Measurements from ENCODE around the gene MKRN3. TPM values are rescaled to one million over a fixed set of nuclear protein-coding genes. Genes with fewer than 3 reads are reported as not detected.

The MKRN3 gene
- polyA plus RNA-seq, 1 donor from 2014 or later, result 10.7 TPM

DNA sequence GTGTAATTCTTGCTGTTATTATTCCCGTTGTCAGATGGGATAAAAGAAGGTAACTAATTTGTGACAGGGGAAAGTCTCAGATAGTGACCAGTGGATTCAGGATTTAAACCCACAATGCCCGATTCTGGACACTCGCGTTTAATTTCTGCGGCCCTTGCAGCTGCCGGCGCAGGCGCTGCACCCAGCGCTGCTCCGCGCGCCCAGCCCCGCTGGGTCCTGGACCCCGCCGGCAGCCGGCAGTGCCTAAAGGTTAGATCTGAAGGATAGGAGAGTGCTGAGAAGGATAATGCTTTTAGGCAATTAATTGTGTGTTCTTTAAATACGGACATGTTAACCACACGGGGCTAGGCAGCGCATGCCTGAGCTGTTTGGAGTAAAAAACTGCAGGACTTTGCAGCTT, 3.6 kb upstream of the MKRN3 start:
- Histone ChIP-seq H3K9ac (ENCODE audit: low read length) (peak overlapping the region; percentile 19), H3K79me2 (replicated peaks; ENCODE audit: insufficient read depth, low read length) (peaks cover 44% of the 10 kb centered on the region), H2AFZ (ENCODE audit: low read depth, low read length) (no peak overlapping the region), H3F3A (ENCODE audit: insufficient read depth, low read length, poor library complexity, severe bottlenecking) (no peaks in the 10 kb centered on the region), H3K27me3 (ENCODE audit: insufficient read depth, low read depth, low read length) (no peaks in the 10 kb centered on the region), H4K20me1 (ENCODE audit: insufficient read depth) (no peaks in the 10 kb centered on the region), H3K36me3 (ENCODE audit: insufficient read depth, low read length) (no peaks in the 10 kb centered on the region), H3K9me3 (ENCODE audit: low read length) (no peaks in the 10 kb centered on the region), H3K4me2 (ENCODE audit: low read length) (no peak overlapping the region), H3K4me3 (ENCODE audit: low read length) (peak overlapping the region; percentile 68), H3K9me2 (ENCODE audit: insufficient read depth, low read length) (no peaks in the 10 kb centered on the region), H3K27ac (ENCODE audit: low read length) (peak overlapping the region; percentile 98)
- TF ChIP-seq, protein P1, sequence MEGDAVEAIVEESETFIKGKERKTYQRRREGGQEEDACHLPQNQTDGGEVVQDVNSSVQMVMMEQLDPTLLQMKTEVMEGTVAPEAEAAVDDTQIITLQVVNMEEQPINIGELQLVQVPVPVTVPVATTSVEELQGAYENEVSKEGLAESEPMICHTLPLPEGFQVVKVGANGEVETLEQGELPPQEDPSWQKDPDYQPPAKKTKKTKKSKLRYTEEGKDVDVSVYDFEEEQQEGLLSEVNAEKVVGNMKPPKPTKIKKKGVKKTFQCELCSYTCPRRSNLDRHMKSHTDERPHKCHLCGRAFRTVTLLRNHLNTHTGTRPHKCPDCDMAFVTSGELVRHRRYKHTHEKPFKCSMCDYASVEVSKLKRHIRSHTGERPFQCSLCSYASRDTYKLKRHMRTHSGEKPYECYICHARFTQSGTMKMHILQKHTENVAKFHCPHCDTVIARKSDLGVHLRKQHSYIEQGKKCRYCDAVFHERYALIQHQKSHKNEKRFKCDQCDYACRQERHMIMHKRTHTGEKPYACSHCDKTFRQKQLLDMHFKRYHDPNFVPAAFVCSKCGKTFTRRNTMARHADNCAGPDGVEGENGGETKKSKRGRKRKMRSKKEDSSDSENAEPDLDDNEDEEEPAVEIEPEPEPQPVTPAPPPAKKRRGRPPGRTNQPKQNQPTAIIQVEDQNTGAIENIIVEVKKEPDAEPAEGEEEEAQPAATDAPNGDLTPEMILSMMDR (IDR thresholded peaks at IDR 0.05; ENCODE audit: poor library complexity, severe bottlenecking), result no peak
- TF ChIP-seq EP300 (conservative IDR thresholded peaks at IDR 0.05; ENCODE audit: poor library complexity, severe bottlenecking) (no peak), POLR2AphosphoS5 (IDR thresholded peaks at IDR 0.05) (no peak), SMC3 (conservative IDR thresholded peaks at IDR 0.05; ENCODE audit: poor library complexity) (no peak), TAF1 (IDR thresholded peaks at IDR 0.05; ENCODE audit: low read depth) (no peak), RAD21 (conservative IDR thresholded peaks at IDR 0.05) (no peak), EZH2 (IDR thresholded peaks at IDR 0.05; ENCODE audit: borderline replicate concordance, insufficient read depth, low read length, poor library complexity, severe bottlenecking) (no peak), MXI1 (conservative IDR thresholded peaks at IDR 0.05; ENCODE audit: poor library complexity, severe bottlenecking) (no peak)
- TF ChIP-seq, protein P2, sequence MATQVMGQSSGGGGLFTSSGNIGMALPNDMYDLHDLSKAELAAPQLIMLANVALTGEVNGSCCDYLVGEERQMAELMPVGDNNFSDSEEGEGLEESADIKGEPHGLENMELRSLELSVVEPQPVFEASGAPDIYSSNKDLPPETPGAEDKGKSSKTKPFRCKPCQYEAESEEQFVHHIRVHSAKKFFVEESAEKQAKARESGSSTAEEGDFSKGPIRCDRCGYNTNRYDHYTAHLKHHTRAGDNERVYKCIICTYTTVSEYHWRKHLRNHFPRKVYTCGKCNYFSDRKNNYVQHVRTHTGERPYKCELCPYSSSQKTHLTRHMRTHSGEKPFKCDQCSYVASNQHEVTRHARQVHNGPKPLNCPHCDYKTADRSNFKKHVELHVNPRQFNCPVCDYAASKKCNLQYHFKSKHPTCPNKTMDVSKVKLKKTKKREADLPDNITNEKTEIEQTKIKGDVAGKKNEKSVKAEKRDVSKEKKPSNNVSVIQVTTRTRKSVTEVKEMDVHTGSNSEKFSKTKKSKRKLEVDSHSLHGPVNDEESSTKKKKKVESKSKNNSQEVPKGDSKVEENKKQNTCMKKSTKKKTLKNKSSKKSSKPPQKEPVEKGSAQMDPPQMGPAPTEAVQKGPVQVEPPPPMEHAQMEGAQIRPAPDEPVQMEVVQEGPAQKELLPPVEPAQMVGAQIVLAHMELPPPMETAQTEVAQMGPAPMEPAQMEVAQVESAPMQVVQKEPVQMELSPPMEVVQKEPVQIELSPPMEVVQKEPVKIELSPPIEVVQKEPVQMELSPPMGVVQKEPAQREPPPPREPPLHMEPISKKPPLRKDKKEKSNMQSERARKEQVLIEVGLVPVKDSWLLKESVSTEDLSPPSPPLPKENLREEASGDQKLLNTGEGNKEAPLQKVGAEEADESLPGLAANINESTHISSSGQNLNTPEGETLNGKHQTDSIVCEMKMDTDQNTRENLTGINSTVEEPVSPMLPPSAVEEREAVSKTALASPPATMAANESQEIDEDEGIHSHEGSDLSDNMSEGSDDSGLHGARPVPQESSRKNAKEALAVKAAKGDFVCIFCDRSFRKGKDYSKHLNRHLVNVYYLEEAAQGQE (IDR thresholded peaks at IDR 0.05; ENCODE audit: borderline replicate concordance), result no peak

DNA sequence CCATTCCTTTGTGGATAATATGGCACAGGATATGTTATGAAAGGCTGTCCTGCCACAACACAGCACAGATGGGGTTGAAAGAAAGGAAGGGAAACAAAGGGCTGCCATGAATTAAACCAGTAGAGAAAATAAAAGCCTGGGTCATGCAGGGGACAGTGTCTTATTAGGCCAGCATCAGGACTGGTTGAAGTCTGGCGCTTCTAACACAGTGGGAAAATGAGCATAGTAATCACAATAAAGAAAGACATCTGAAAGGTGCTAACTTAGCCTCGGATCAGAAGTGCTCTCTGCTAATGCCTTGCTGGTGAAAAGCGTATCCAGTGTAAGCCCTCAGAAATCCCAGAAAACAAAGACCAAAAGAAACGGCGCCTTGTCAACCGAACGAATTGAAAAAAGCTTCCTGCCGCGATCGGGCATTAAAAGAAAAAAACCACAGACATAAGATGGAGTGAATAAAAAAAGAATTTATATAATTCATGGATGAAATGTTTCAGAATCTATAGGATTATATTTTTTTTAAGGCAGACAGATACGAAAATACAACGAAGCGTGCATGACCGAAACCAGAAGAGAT, 566 bp upstream of the MKRN3 start:
- Histone ChIP-seq H3F3A (ENCODE audit: insufficient read depth, low read length, poor library complexity, severe bottlenecking) (no peaks in the 10 kb centered on the region), H3K27me3 (ENCODE audit: insufficient read depth, low read depth, low read length) (no peaks in the 10 kb centered on the region), H3K27ac (ENCODE audit: low read length) (peak overlapping the region; percentile 98), H4K20me1 (ENCODE audit: insufficient read depth) (no peaks in the 10 kb centered on the region), H3K79me2 (replicated peaks; ENCODE audit: insufficient read depth, low read length) (peaks cover 58% of the 10 kb centered on the region), H3K36me3 (ENCODE audit: insufficient read depth, low read length) (no peaks in the 10 kb centered on the region), H3K4me2 (ENCODE audit: low read length) (no peak overlapping the region), H3K9me3 (ENCODE audit: low read length) (no peaks in the 10 kb centered on the region), H3K9me2 (ENCODE audit: insufficient read depth, low read length) (no peaks in the 10 kb centered on the region), H3K4me3 (ENCODE audit: low read length) (peak overlapping the region; percentile 68), H3K9ac (ENCODE audit: low read length) (peak overlapping the region; percentile 73), H2AFZ (ENCODE audit: low read depth, low read length) (peak overlapping the region; percentile 34)
- TF ChIP-seq POLR2AphosphoS5 (IDR thresholded peaks at IDR 0.05) (peak; percentile 60), TAF1 (IDR thresholded peaks at IDR 0.05; ENCODE audit: low read depth) (no peak), EP300 (conservative IDR thresholded peaks at IDR 0.05; ENCODE audit: poor library complexity, severe bottlenecking) (peak; percentile 33)

All from neural cell (in vitro differentiated cells).